Erythroblast (primary cell): ENCODE results near the gene P2RX3.

ENCODE experiments used
- GATA1 ChIP-seq: IDR thresholded peaks from 2 replicates; pipeline ENCODE4 v1.6.1; 2011; ENCODE audit warnings: low read depth, mild to moderate bottlenecking, control low read depth, low read length, moderate library complexity
- POLR2A ChIP-seq: IDR thresholded peaks from 2 replicates; pipeline ENCODE4 v1.6.1; 2011; ENCODE audit warnings: mild to moderate bottlenecking, low read length

DNA sequence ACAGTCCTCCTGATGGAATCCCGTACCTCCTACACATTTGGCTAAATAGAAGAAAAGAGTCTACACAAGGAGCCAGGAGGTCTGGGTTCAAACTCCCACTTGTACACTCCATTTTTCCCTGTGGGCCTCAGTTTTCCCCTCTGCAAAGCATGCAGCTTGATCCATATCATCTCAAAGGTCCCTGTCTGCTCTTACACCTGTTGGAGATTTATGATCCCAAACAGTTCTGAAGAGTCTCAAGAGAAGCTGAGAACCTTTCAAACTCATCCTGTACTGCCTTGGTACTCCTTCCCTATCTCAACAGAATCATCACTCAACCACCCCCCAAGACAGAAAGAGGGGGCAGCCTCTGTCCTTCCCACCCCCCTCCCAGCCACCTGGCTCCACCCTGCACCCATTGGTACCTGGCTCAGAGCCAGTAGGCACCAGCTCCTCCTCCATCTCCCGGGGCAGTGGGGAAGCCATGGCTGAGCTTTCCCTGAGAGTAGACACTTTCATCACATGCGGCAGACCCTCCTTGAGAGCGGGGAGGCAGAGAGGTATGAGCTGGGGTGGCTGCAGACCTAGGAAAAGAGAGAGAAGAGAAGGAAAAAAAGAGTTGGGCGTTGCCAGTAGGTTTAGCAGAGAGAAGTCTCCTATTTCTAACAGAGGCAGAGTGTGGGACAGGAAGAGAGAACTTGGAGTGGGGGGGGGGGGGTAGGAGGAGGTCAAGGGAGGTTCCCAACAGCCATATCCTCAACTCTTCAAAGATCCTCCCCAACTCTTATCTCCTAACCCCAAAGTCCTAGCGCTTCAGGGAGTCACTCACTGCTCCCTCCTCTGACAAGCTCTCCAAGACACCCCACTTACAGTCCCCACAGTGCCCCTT, 16.5 kb upstream of the P2RX3 start:
- TF ChIP-seq POLR2A (no peak), GATA1 (no peak)
